Hepatocyte (in vitro differentiated cells): ENCODE data around the gene NEDD4L. TPM values are rescaled to one million over a fixed set of nuclear protein-coding genes. Genes with fewer than 3 reads are reported as not detected.

Source experiments
- DNase-seq: peaks from one replicate; pipeline ENCODE4 v3.0.0-alpha.2; 2016; ENCODE audit warnings: low spot score
- H2AFZ ChIP-seq: fragments of 200-600 bp; sonication (generic); 2 replicates; pipeline ENCODE4 v1.6.0; 2016; ENCODE audit warnings: antibody characterized with exemption, mild to moderate bottlenecking
- H3K27ac ChIP-seq: fragments of 200-600 bp; sonication (generic); 2 replicates; pipeline ENCODE4 v1.5.1; 2016; ENCODE audit warnings: mild to moderate bottlenecking
- H3K27me3 ChIP-seq: fragments of 200-600 bp; sonication (generic); 2 replicates; pipeline ENCODE4 v1.6.1; 2016
- H3K36me3 ChIP-seq: fragments of 200-600 bp; sonication (generic); replicated peaks from 2 replicates; pipeline ENCODE4 v1.5.1; 2016; ENCODE audit warnings: low read depth; ENCODE audit not compliant: insufficient read depth
- H3K4me1 ChIP-seq: fragments of 200-600 bp; sonication (generic); 2 replicates; pipeline ENCODE4 v1.5.1; 2016; ENCODE audit warnings: mild to moderate bottlenecking, moderate library complexity; ENCODE audit not compliant: insufficient read depth
- H3K4me2 ChIP-seq: fragments of 200-600 bp; sonication (generic); 2 replicates; pipeline ENCODE4 v1.6.0; 2016
- H3K4me3 ChIP-seq: fragments of 200-600 bp; sonication (generic); 2 replicates; pipeline ENCODE4 v1.5.1; 2016; ENCODE audit warnings: mild to moderate bottlenecking
- H3K79me2 ChIP-seq: fragments of 200-600 bp; sonication (generic); 2 replicates; pipeline ENCODE4 v1.6.0; 2017; ENCODE audit warnings: mild to moderate bottlenecking
- H3K9me2 ChIP-seq: fragments of 200-600 bp; sonication (generic); replicated peaks from 2 replicates; pipeline ENCODE4 v1.6.0; 2017; ENCODE audit warnings: mild to moderate bottlenecking; ENCODE audit not compliant: insufficient read depth
- H3K9me3 ChIP-seq: fragments of 200-600 bp; sonication (generic); 2 replicates; pipeline ENCODE4 v1.5.1; 2016; ENCODE audit warnings: low read depth, mild to moderate bottlenecking
- H4K20me1 ChIP-seq: fragments of 200-600 bp; sonication (generic); 2 replicates; pipeline ENCODE4 v1.6.0; 2016; ENCODE audit warnings: mild to moderate bottlenecking; ENCODE audit not compliant: insufficient read depth, poor library complexity, severe bottlenecking
- EZH2 ChIP-seq: fragments of 200-600 bp; sonication (generic); IDR thresholded peaks from 2 replicates; pipeline ENCODE4 v1.6.1; 2016; ENCODE audit warnings: antibody characterized with exemption, mild to moderate bottlenecking, borderline replicate concordance
- EZH2phosphoT487 ChIP-seq: fragments of 200-600 bp; sonication (generic); IDR thresholded peaks from one replicate; pipeline ENCODE4 v1.6.1; 2018; ENCODE audit warnings: antibody characterized with exemption, mild to moderate bottlenecking, low read depth, moderate library complexity; ENCODE audit not compliant: unreplicated experiment, severe bottlenecking
- WGBS: methylation state at CpG from one replicate; pipeline ENCODE4 v1.1.6; 2016; ENCODE audit warnings: low lambda C conversion rate; ENCODE audit errors: missing lambda C conversion rate; 5-methylcytosine and 5-hydroxymethylcytosine counted together
- polyA plus RNA-seq: library from polyadenylated mRNA; unstranded; fragments of >200 nt; fragmentation: Nextera tagmentation; extraction: Ambion mirVana; gene quantifications from 2 replicates; pipeline ENCODE4 v1.2.1, GENCODE V29; 2016
- total RNA-seq: library from RNA; depleted of rRNA; stranded (reverse); fragments of >200 nt; gene quantifications from 2 replicates; pipeline ENCODE4 v1.2.3, GENCODE V29; 2014
- TF ChIP-seq, protein P1 (sequence below): fragments of 200-600 bp; sonication (generic); IDR thresholded peaks from 2 replicates; pipeline ENCODE4 v1.5.1; 2016; ENCODE audit warnings: antibody characterized with exemption, mild to moderate bottlenecking; ENCODE audit not compliant: poor library complexity

The NEDD4L gene
- total and polyA plus RNA-seq, 2 experiments from 2014 or later: 104 to 140 TPM

DNA sequence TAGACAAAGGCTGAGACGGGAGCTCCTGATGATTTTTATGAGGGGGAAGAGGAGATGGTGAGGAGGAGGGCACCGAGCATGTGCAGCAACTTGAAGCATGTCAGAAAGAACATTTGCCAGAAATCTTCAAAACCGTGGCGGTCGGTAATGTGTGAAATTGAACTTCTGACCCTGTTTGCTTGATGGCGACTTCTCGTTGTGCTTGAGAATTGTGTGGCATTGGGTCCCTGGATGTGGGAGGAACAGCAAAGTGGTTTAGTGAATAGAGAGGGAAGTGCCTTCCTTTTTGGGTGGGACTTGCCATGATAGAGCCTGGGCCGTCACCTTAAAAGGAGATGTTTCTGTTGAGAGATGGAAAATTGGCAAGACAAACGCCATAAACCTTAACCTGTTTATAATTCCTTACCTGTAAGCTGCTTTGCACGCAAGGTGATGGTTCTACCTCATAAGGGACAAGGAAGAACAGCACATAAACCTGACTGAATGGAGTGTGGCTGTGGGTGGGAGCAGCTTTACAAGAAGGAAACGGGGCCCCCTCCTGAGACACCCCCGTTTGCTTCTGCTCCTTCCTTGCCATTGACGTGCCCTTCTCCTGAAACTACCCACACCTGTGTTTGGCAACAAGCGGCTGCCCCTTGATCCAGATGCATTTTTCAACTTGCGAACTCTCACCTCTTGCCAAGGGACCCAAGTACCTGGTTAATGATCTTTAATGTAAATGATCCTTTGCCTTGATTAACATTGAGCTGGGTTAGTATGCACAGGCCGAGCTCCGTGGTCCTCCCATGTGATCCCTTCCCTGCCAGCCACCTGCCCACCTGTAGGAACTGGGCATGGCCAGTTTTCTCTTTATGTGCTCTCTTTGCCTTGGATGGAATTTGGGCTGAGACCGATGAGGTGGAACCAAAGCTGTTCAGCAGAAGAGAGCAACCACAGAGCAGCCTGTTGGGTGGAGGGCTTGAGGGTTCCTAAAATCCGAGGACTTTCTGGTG is 153.2 kb downstream of the NEDD4L start:
- no peak for DNase-seq
- Histone ChIP-seq H3K9me3 (no peaks in the 10 kb centered on the region), H3K27me3 (no peaks in the 10 kb centered on the region), H3K4me1 (peaks cover 22% of the 10 kb centered on the region), H3K79me2 (peaks cover 91% of the 10 kb centered on the region), H3K36me3 (no peaks in the 10 kb centered on the region), H3K9me2 (no peaks in the 10 kb centered on the region), H2AFZ (no peak overlapping the region), H4K20me1 (peaks cover 3% of the 10 kb centered on the region), H3K27ac (peak overlapping the region; percentile 63), H3K4me2 (peak overlapping the region; percentile 76), H3K4me3 (no peak overlapping the region)
- 69% methylated on average over 19 of the region's 19 CpGs for WGBS
- TF ChIP-seq, protein P1, sequence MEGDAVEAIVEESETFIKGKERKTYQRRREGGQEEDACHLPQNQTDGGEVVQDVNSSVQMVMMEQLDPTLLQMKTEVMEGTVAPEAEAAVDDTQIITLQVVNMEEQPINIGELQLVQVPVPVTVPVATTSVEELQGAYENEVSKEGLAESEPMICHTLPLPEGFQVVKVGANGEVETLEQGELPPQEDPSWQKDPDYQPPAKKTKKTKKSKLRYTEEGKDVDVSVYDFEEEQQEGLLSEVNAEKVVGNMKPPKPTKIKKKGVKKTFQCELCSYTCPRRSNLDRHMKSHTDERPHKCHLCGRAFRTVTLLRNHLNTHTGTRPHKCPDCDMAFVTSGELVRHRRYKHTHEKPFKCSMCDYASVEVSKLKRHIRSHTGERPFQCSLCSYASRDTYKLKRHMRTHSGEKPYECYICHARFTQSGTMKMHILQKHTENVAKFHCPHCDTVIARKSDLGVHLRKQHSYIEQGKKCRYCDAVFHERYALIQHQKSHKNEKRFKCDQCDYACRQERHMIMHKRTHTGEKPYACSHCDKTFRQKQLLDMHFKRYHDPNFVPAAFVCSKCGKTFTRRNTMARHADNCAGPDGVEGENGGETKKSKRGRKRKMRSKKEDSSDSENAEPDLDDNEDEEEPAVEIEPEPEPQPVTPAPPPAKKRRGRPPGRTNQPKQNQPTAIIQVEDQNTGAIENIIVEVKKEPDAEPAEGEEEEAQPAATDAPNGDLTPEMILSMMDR: no peak
- TF ChIP-seq EZH2phosphoT487: no peak
- TF ChIP-seq EZH2: no peak

DNA sequence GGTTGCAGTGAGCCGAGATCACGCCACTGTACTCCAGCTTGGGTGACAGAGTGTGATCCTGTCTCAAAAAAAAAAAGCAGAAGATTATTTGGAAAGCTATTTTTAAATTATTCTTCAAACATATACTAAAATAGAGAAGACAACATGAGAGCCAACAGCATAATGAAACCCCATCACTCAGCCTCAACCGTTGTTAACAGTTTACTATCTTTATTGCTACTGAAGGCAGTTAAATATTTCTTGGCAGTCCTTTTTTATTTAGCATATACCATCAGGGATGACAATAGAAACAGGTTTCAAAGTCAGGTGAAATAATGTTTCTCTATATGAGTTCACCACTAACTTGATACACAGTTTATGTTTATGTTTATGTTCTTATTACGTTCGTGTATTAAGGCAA is 157.2 kb downstream of the NEDD4L start:
- Histone ChIP-seq H3K4me3 (no peak overlapping the region), H3K36me3 (no peaks in the 10 kb centered on the region), H2AFZ (no peak overlapping the region), H3K27ac (peak overlapping the region; percentile 77), H3K4me2 (no peak overlapping the region), H3K27me3 (no peaks in the 10 kb centered on the region), H3K9me2 (no peaks in the 10 kb centered on the region), H3K79me2 (peaks cover 100% of the 10 kb centered on the region), H4K20me1 (peaks cover 10% of the 10 kb centered on the region), H3K9me3 (no peaks in the 10 kb centered on the region), H3K4me1 (peaks cover 18% of the 10 kb centered on the region)
- WGBS: 81% methylated on average over 5 of the region's 5 CpGs
- TF ChIP-seq, protein P1: no peak
- TF ChIP-seq EZH2phosphoT487 (no peak), EZH2 (no peak)
- no peak for DNase-seq

DNA sequence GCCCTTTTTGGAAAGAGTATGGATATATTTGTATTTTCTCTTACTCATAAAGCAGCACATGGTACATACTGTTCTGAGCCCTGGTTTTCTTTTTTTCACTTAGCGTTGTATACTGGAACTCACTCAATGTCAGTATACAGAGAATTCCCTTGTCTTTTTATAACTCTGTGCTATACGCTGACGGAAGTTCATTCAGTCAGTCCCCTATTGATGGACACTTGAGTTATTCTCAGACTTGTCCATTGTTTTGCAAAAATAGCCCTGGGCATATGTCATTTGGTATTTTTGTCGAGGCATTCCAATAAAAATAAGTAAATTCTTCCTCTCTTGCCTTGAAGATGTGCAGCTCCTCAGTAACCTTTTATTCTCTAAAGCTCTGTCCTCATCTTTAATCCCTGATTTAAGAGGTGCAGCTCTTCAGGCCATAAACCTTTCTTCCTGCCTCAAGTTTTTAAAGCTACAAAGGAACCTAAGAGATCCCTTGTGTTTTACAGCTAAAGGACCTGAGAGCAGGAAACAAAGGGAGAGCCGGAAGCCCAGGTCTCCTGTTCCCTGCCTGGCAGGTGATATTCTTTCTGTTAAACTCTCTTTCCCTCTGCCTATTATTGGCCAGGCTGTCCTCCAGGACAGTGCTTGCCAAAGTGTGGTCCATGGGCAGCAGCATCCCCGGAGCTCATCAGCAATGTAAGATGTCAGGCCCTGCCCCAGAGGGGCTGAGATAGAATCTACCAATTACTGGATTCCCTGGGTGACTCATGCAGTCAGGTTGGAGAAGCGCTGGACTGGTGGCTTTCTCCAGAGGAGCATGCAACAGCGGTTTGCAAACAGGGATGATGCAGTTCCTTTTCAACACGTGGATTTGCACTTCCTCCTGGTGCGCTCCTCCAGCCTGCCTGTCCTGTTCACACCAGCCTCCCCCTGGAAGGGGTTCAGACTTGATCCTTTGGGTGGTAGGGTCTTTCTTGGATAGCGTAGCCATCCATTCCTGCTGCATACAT is 158.0 kb downstream of the NEDD4L start:
- H3K36me3 ChIP-seq: no peaks in the 10 kb centered on the region
- peaks cover 18% of the 10 kb centered on the region for H3K4me1 ChIP-seq
- no peak overlapping the region for H3K4me3 ChIP-seq
- TF ChIP-seq, protein P1: no peak
- TF ChIP-seq EZH2 (no peak), EZH2phosphoT487 (no peak)
- no peaks in the 10 kb centered on the region for H3K9me3 ChIP-seq
- H3K9me2 ChIP-seq: no peaks in the 10 kb centered on the region
- peaks cover 100% of the 10 kb centered on the region for H3K79me2 ChIP-seq
- peak overlapping the region; percentile 25 for H3K4me2 ChIP-seq
- H2AFZ ChIP-seq: no peak overlapping the region
- peak overlapping the region; percentile 77 for H3K27ac ChIP-seq
- no peaks in the 10 kb centered on the region for H3K27me3 ChIP-seq
- peak; percentile 70 for DNase-seq
- peaks cover 12% of the 10 kb centered on the region for H4K20me1 ChIP-seq
- 56% methylated on average over 11 of the region's 11 CpGs for WGBS
